ENCODE measurements around the gene SLCO1A2. TPM values are rescaled to one million over a fixed set of nuclear protein-coding genes. Genes with fewer than 3 reads are reported as not detected.
A peak's percentile ranks its signal among the peaks of the same experiment; 100 is the strongest.

The SLCO1A2 gene
- total and polyA plus RNA-seq, 2 of the 8 experiments (the other 6 are each of a cell fraction or from before 2014, with no cell fraction given), result 2.9 to 5.1 TPM

DNA sequence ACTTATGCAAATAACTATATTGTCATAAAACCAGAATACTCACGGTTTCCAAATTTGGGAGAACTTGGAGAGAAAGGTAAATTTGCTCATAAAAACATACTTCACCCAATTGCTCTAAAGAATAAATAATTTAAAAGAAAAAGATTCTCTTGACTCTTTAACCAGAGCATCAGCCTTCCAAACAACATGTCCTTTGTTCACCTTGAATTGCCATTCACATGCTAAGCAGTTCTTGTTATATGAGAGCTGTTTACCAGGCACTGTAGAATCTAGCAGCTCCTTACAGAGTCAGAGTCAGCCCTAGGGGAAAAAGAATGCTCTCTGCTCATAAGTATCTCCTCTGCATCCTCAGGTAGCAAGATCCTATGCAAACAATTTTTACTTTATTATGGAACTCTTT is 10.2 kb downstream of the SLCO1A2 start (continued):
- TF ChIP-seq, protein P1, sequence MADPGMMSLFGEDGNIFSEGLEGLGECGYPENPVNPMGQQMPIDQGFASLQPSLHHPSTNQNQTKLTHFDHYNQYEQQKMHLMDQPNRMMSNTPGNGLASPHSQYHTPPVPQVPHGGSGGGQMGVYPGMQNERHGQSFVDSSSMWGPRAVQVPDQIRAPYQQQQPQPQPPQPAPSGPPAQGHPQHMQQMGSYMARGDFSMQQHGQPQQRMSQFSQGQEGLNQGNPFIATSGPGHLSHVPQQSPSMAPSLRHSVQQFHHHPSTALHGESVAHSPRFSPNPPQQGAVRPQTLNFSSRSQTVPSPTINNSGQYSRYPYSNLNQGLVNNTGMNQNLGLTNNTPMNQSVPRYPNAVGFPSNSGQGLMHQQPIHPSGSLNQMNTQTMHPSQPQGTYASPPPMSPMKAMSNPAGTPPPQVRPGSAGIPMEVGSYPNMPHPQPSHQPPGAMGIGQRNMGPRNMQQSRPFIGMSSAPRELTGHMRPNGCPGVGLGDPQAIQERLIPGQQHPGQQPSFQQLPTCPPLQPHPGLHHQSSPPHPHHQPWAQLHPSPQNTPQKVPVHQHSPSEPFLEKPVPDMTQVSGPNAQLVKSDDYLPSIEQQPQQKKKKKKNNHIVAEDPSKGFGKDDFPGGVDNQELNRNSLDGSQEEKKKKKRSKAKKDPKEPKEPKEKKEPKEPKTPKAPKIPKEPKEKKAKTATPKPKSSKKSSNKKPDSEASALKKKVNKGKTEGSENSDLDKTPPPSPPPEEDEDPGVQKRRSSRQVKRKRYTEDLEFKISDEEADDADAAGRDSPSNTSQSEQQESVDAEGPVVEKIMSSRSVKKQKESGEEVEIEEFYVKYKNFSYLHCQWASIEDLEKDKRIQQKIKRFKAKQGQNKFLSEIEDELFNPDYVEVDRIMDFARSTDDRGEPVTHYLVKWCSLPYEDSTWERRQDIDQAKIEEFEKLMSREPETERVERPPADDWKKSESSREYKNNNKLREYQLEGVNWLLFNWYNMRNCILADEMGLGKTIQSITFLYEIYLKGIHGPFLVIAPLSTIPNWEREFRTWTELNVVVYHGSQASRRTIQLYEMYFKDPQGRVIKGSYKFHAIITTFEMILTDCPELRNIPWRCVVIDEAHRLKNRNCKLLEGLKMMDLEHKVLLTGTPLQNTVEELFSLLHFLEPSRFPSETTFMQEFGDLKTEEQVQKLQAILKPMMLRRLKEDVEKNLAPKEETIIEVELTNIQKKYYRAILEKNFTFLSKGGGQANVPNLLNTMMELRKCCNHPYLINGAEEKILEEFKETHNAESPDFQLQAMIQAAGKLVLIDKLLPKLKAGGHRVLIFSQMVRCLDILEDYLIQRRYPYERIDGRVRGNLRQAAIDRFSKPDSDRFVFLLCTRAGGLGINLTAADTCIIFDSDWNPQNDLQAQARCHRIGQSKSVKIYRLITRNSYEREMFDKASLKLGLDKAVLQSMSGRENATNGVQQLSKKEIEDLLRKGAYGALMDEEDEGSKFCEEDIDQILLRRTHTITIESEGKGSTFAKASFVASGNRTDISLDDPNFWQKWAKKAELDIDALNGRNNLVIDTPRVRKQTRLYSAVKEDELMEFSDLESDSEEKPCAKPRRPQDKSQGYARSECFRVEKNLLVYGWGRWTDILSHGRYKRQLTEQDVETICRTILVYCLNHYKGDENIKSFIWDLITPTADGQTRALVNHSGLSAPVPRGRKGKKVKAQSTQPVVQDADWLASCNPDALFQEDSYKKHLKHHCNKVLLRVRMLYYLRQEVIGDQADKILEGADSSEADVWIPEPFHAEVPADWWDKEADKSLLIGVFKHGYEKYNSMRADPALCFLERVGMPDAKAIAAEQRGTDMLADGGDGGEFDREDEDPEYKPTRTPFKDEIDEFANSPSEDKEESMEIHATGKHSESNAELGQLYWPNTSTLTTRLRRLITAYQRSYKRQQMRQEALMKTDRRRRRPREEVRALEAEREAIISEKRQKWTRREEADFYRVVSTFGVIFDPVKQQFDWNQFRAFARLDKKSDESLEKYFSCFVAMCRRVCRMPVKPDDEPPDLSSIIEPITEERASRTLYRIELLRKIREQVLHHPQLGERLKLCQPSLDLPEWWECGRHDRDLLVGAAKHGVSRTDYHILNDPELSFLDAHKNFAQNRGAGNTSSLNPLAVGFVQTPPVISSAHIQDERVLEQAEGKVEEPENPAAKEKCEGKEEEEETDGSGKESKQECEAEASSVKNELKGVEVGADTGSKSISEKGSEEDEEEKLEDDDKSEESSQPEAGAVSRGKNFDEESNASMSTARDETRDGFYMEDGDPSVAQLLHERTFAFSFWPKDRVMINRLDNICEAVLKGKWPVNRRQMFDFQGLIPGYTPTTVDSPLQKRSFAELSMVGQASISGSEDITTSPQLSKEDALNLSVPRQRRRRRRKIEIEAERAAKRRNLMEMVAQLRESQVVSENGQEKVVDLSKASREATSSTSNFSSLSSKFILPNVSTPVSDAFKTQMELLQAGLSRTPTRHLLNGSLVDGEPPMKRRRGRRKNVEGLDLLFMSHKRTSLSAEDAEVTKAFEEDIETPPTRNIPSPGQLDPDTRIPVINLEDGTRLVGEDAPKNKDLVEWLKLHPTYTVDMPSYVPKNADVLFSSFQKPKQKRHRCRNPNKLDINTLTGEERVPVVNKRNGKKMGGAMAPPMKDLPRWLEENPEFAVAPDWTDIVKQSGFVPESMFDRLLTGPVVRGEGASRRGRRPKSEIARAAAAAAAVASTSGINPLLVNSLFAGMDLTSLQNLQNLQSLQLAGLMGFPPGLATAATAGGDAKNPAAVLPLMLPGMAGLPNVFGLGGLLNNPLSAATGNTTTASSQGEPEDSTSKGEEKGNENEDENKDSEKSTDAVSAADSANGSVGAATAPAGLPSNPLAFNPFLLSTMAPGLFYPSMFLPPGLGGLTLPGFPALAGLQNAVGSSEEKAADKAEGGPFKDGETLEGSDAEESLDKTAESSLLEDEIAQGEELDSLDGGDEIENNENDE (IDR thresholded peaks at IDR 0.05; ENCODE audit: insufficient replicate concordance, low read length), result peak; percentile 84
- TF ChIP-seq SP1 (IDR thresholded peaks at IDR 0.05; ENCODE audit: low read depth, low read length), result 0 out of 2 replicates have a peak, but pooled peaks have one; percentile 15
- TF ChIP-seq MAFK (IDR thresholded peaks at IDR 0.05; ENCODE audit: low read depth, low read length), result no peak
- TF ChIP-seq EZH2 (IDR thresholded peaks at IDR 0.05; ENCODE audit: low read depth, low read length, severe bottlenecking), result no peak
- TF ChIP-seq ASH2L (IDR thresholded peaks at IDR 0.05; ENCODE audit: low read length), result peak; percentile 20
- TF ChIP-seq POLR2AphosphoS5 (IDR thresholded peaks at IDR 0.05; ENCODE audit: low read depth, low read length), result no peak

Measured in H1 (cell line).